Calu3 (cell line): ENCODE results near the gene CHAF1B. TPM values are rescaled to one million over a fixed set of nuclear protein-coding genes. Genes with fewer than 3 reads are reported as not detected.
A peak's percentile ranks its signal among the peaks of the same experiment; 100 is the strongest.
"Not testable (repeated sequence)": the region's sequence is repeated elsewhere in the genome, so short reads cannot be mapped to it uniquely, and the experiment has no call there.

Experiments used
- Bru-seq: library from RNA; stranded (reverse); fragments of 400-500 nt; gene quantifications from one replicate; lab custom pipeline; 2021; lab: Mats Ljungman, UMichigan
- BruChase-seq, 2 experiments: library from RNA; stranded (reverse); fragments of 400-500 nt; gene quantifications; one replicate each; lab custom pipeline; 2021; lab: Mats Ljungman, UMichigan
- BruUV-seq: library from RNA; stranded (reverse); fragments of 400-500 nt; replicated peaks from 2 replicates; lab custom pipeline; 2021; lab: Mats Ljungman, UMichigan
- CTCF ChIA-PET: fragments of 300-600 bp; sonication (Branson Sonifier 250); formaldehyde crosslinking; loops from one replicate; lab custom pipeline; 2022; ENCODE audit warnings: antibody characterized with exemption; lab: Charles Lee
- DNase-seq: peaks from one replicate; pipeline ENCODE4 v3.0.0; 2022
- H3K27ac Mint-ChIP-seq: one replicate; pipeline ENCODE4 v1.8.0; 2022; ENCODE audit warnings: mixed read lengths; ENCODE audit not compliant: unreplicated experiment
- H3K27me3 Mint-ChIP-seq: one replicate; pipeline ENCODE4 v1.8.0; 2022; ENCODE audit warnings: mixed read lengths; ENCODE audit not compliant: unreplicated experiment
- H3K36me3 Mint-ChIP-seq: one replicate; pipeline ENCODE4 v1.8.0; 2022; ENCODE audit warnings: mild to moderate bottlenecking, moderate library complexity, mixed read lengths; ENCODE audit not compliant: insufficient read depth, unreplicated experiment
- H3K4me1 Mint-ChIP-seq: one replicate; pipeline ENCODE4 v1.8.0; 2022; ENCODE audit warnings: mild to moderate bottlenecking, low read depth, mixed read lengths; ENCODE audit not compliant: unreplicated experiment
- H3K4me3 Mint-ChIP-seq: one replicate; pipeline ENCODE4 v1.8.0; 2022; ENCODE audit warnings: mild to moderate bottlenecking, low read depth, moderate library complexity, mixed read lengths; ENCODE audit not compliant: unreplicated experiment
- H3K9me3 Mint-ChIP-seq: one replicate; pipeline ENCODE4 v1.8.0; 2022; ENCODE audit warnings: low read depth, mixed read lengths; ENCODE audit not compliant: unreplicated experiment
- intact Hi-C: fragments of 100-400 bp; cut with micrococcal nuclease; formaldehyde crosslinking; loops from one replicate; pipeline ENCODE4 v1.10.0; 2022; ENCODE audit not compliant: unreplicated experiment
- long read RNA-seq: library from polyadenylated mRNA; stranded (forward); transcript quantifications from one replicate; pipeline ENCODE4 v2.0.0, GENCODE V29; 2022
- total RNA-seq: library from RNA; stranded (reverse); gene quantifications from 2 replicates; pipeline ENCODE4 v1.2.3, GENCODE V29; 2022
- TF ChIP-seq, protein P1 (sequence below): fragments of 200-600 bp; IDR thresholded peaks from one replicate; pipeline ENCODE4 v1.8.0; 2022; ENCODE audit warnings: antibody characterized with exemption; ENCODE audit not compliant: unreplicated experiment

CHAF1B gene
- total RNA-seq, result 13.2 and 16.0 TPM in 2 replicates
- percentile 61 among the genes with signal in this experiment for Bru-seq, nascent RNA
- percentile 65 among the genes with signal in this experiment for BruChase-seq, experiment 1, labeled RNA remaining after a 6-hour chase
- percentile 67 among the genes with signal in this experiment for BruChase-seq, experiment 2, labeled RNA remaining after a 2-hour chase
- long read RNA-seq, full-length matches to known transcripts, result 21 of 34 reads
- long read RNA-seq, partial matches to known transcripts, result 4 of 34 reads
- long read RNA-seq, other reads (novel, unspliced or antisense), result 9 of 34 reads

DNA sequence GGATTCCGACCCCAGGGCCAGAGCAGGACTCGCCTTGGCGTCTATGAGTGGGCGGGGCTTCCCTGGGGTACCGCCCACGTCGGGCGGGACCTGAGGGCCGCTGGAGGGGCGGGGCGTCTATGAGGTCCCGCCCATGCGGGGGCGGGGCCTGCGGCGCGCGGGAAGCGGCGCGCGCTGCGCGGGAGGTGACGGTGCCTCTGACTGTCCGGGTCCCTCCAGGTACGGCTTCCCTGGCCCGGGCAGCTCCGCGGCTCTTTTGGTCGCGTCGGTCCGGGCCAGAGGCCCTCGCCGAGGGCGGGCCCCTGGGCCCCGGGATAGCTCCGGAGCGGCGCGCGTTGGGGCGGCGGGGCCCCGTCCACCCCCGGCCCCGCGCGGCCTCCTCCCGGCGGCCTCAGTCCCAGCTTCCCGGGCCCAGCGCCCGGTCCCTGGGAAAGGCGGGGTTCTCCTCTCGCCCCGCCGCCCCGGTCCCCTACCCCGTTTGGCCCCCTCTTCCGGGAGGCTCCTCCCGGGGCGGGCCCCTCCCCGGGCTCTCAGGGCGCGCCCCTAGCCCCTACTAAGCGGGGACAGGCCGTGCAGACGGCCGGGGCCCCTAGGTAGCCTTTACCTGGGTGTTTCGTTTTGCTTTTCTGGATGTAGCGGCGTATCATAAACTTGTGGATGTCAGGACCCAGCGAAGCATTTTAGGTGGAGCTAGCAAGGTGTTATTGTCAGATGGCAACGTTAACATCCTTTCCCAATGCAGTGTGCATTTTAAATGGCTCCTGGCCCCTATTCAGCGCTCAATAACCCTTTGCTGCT is at the start of gene CHAF1B:
Gene CHAF1B, plus strand, starts transcription at position 160 of the 798 bp plus-strand sequence. CDS start 745 bp downstream, outside the sequence.
- DNase-seq, result peak; percentile 85
- peaks cover 12% of the 10 kb centered on the region for H3K36me3 Mint-ChIP-seq
- TF ChIP-seq, protein P1, sequence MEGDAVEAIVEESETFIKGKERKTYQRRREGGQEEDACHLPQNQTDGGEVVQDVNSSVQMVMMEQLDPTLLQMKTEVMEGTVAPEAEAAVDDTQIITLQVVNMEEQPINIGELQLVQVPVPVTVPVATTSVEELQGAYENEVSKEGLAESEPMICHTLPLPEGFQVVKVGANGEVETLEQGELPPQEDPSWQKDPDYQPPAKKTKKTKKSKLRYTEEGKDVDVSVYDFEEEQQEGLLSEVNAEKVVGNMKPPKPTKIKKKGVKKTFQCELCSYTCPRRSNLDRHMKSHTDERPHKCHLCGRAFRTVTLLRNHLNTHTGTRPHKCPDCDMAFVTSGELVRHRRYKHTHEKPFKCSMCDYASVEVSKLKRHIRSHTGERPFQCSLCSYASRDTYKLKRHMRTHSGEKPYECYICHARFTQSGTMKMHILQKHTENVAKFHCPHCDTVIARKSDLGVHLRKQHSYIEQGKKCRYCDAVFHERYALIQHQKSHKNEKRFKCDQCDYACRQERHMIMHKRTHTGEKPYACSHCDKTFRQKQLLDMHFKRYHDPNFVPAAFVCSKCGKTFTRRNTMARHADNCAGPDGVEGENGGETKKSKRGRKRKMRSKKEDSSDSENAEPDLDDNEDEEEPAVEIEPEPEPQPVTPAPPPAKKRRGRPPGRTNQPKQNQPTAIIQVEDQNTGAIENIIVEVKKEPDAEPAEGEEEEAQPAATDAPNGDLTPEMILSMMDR, result no peak
- peak within 1 kb of the TSS; percentile 56 for H3K4me3 Mint-ChIP-seq
- H3K27ac Mint-ChIP-seq, result no peak within 1 kb of the TSS
- H3K9me3 Mint-ChIP-seq, result no peaks in the 10 kb centered on the region
- BruUV-seq, result no TSS peak
- H3K27me3 Mint-ChIP-seq, result no peaks in the 10 kb centered on the region
- intact Hi-C loops, result no loop called here
- CTCF ChIA-PET, result interaction anchor here (0.5 kb wide), 2 partner anchors 12 to 206 kb away, joined by 3 to 4 read pairs; no protein-coding TSS in a partner anchor
- H3K4me1 Mint-ChIP-seq, result peaks cover 11% of the 10 kb centered on the region

DNA sequence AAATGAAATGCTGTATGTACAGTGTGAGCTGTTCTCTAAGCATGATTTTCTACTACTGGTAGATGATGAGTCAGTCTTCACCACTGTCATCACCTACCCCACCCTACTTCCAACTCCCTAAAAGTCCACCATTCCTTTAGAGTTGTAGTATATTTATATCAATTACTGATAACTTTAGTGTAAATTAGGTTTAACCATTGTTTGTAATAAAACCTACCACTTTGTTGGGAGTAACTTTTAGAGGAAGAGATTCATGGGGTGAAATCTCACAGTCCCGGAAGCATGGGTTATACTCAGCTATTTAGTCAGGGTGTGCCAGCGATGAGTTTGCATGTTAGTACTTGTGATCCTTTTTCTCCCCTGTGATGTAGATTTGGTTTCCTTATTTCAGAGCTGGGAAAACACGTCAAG is 48.1 kb upstream of the CHAF1B start:
- no TSS peak for BruUV-seq
- DNase-seq, result no peak
- H3K36me3 Mint-ChIP-seq, result peaks cover 14% of the 10 kb centered on the region
- no peaks in the 10 kb centered on the region for H3K27me3 Mint-ChIP-seq
- no peak overlapping the region for H3K4me3 Mint-ChIP-seq
- H3K27ac Mint-ChIP-seq, result no peak overlapping the region
- no peaks in the 10 kb centered on the region for H3K4me1 Mint-ChIP-seq
- TF ChIP-seq, protein P1, result no peak
- intact Hi-C loops, result no loop called here
- CTCF ChIA-PET, result no interaction called here
- no peaks in the 10 kb centered on the region for H3K9me3 Mint-ChIP-seq

DNA sequence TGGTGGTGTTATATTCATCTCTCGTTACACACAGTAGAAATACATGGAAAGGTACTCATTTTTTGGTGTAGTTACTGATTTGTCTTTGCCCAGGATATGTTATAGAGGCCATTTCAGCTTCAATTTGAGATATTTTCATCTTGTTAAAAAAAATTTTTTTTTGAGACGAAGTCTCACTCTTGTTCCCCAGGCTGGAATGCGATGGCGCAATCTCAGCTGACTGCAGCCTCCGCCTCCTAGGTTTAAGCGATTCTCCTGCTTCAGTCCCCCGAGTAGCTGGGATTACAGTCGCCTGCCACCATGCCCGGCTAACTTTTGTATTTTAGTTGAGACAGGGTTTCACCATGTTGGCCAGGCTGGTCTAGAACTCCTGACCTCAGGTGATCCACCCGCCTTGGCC is 46.2 kb upstream of the CHAF1B start:
- H3K27me3 Mint-ChIP-seq, result no peaks in the 10 kb centered on the region
- no peak overlapping the region for H3K4me3 Mint-ChIP-seq
- no TSS peak for BruUV-seq
- H3K36me3 Mint-ChIP-seq, result peaks cover 14% of the 10 kb centered on the region
- H3K4me1 Mint-ChIP-seq, result no peaks in the 10 kb centered on the region
- TF ChIP-seq, protein P1, result no peak
- no peak overlapping the region for H3K27ac Mint-ChIP-seq
- DNase-seq, result no peak
- no peaks in the 10 kb centered on the region for H3K9me3 Mint-ChIP-seq
- intact Hi-C loops, result no loop called here
- CTCF ChIA-PET, result no interaction called here

DNA sequence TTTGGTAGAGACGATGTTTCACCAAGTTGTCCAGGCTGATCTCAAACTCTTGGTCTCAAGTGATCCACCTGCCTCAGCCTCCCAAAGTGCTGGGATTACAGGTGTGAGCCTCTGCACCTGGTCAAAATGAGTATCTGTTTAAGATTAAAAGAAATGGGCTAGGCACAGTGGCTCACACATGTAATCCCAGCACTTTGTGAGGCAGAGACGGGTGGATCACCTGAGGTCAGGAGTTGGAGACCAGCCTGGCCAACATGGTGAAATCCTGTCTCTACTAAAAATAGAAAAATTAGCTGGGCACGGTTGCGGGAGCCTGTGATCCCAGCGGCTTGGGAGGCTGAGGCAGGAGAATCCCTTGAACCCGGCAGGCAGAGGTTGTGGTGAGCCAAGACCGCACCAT is 42.6 kb upstream of the CHAF1B start:
- CTCF ChIA-PET, H3K27me3 Mint-ChIP-seq: not testable (repeated sequence)
- H3K36me3 Mint-ChIP-seq, result peaks cover 22% of the 10 kb centered on the region

More for the DNA sequence above, 42.6 kb upstream of the CHAF1B start:
- intact Hi-C loops, H3K9me3 Mint-ChIP-seq, BruUV-seq, H3K4me1 Mint-ChIP-seq, DNase-seq, H3K27ac Mint-ChIP-seq, H3K4me3 Mint-ChIP-seq: not testable (repeated sequence)
